GM21619 (cell line): Measurements from ENCODE around the gene GBF1.

ENCODE experiments used
- ATAC-seq: cut with Tn5 transposase; IDR thresholded peaks from one replicate; pipeline ENCODE4 v1.9.1; 2021; ENCODE audit not compliant: unreplicated experiment

Gene GBF1

GRCh38 chr10:102262744-102263370 is 17.5 kb downstream of the GBF1 start:
- ATAC-seq = no peak

DNA sequence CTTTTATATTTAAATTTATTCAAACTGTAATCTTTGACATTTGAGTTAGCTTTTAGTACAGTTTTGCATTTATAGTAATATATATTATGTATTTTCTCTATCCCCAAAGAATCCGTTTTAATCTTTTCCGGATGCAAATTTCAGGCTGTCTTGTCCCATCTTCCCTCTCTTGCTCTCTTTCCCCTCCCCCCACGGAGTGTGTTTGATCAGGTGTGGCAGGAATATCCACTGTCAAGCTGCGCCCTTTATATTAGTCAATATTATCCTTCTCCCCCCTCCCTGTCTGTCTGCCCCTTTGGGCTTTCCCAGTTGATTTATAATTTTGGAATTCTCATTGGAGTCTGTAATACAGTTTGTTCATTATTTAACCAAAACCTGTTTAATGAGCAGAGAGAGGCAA is 19.0 kb downstream of the GBF1 start:
- ATAC-seq = no peak

DNA sequence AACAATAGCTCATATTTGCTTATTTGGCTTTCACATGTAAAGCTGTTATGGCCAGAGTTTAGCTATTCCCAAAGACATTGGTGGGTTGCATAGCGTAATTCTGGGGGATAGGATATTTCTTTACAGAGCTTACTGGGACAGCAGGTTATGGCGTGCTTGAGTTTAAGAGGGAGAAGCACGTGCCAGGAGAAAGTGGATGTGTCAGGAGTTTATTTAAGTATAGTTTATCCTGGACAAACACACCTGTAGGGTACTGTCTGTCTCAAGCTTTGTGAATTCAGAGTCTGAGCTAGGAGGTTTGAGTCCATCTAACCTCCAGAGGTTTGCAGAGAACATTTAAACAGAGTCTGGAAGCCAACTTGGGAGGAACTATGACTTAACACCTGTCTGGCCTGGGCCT is 21.3 kb downstream of the GBF1 start:
- no peak for ATAC-seq

DNA sequence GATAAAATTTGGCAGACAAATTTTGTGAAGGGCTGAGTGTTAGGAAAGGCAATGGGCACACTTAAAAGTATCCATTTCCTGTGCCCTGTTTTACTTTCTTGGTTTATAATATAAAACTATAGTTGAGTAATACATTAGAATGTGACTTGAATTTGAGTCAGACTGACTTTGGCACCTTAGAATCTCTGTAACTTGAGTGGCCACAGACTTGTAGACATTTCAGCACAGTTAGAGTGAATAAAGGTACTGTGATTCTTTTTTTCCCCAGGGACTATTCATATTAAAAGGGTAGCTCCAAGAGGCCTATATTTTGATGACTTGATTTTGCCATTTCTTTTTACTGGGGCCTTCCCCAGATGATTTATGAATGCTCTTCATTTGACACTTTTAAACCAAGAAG is 22.4 kb downstream of the GBF1 start:
- no peak for ATAC-seq

GRCh38 chr10:102268375-102268888 is 23.1 kb downstream of the GBF1 start:
- no peak for ATAC-seq

DNA sequence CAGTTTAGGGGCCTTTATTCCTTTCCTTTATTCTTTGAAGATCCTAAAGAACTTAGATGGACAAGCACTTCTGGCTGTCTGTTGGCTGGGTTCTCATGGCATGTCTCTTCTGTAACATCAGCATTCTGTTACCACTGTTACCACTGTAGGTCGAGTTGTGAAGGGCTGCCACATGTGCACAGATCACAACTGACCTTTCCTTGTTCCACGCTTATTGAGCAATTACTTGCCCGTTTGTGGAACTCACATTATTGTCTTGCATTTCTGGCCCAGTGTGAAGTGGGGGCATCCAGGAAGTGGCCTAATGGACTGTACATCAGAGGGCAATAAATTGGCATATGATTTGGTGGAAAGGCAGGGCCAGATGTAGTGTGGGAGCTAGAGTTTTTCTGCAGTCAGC is 23.7 kb downstream of the GBF1 start:
- ATAC-seq = no peak

GRCh38 chr10:102274062-102274461 is 28.7 kb downstream of the GBF1 start:
- no peak for ATAC-seq

- ATAC-seq = no peak
Measured at GRCh38 chr10:102275343-102275742, 30.0 kb downstream of the GBF1 start.

GRCh38 chr10:102279104-102279503 is 33.8 kb downstream of the GBF1 start:
- no peak for ATAC-seq

- ATAC-seq = no peak
Measured at GRCh38 chr10:102280397-102281101, 35.2 kb downstream of the GBF1 start.

DNA sequence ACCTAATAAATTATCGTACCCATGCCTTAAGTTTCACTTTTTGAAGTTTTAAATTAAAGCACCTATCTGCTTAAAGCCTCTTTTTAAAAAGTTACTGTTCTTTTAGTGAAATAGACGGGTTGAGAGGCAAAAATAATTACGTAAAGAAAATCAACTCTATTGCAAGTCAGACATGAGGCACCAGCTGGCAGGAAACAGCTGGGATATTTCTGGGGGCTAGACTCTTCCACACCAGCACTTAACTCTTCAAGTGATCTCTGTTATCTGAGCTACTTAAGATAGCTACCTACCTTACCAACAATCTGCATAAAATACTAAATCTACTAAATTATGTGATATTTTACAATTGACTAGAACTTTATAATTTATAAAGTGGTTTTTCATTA is 35.8 kb downstream of the GBF1 start:
- no peak for ATAC-seq

DNA sequence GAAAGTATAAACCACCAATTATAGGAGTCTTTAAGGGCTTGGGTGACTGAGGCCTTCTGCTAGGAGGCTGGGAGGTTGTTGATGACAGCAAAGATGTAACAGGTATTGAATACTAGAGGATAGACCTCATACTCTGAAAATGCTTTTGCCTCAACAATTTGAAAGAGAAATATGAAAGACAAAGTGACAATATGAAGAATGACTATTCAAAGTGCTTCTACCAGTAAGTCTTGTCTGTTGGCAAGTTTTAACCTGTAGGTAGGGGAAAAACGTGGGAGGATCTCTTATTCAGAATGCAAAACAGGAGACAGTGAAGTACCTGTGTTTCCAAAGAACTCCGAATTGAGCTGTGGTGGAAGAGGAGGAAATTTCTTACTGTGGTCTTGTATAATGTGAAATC is 38.2 kb downstream of the GBF1 start:
- no peak for ATAC-seq

GRCh38 chr10:102283890-102284289 is 38.6 kb downstream of the GBF1 start:
- no peak for ATAC-seq

- no peak for ATAC-seq
Measured at GRCh38 chr10:102284531-102284930, 39.2 kb downstream of the GBF1 start.

DNA sequence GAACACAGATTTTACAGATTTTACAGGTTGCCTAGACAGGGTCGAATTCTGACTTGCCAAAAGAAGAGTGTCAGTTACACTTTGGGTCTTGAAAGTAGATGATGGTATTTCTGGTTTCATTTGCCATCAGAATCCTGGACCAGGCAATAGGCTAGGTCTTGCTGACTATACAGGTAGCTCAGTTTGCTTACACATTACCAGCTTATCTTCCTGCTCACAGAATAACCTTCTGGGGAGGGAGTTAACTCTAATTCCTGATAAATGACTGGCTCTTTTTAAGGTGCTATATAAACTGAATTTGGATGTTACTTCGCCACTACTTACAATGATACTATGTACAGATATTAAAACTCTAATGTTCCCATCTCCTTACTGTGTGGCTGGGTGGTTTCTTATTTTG is 39.8 kb downstream of the GBF1 start:
- ATAC-seq = no peak

DNA sequence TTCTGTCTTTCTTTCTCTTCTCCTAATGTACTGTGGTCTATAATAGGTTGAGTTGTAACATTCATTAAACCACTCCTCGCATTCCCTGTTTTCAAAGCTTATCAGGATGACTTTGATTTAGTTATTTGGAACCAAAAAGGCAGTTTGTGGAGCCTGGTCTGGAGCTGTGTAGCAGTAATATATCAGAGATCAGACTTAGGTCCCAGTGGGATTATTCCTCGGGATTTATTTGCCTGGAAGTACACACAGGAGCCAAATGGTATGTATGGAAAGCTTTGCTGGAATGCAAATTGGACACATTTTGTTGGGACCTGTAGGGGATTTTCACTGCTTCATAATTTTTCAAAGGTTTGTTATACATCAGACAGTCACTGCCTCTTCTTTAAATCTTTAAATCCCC is 40.9 kb downstream of the GBF1 start:
- no peak for ATAC-seq

DNA sequence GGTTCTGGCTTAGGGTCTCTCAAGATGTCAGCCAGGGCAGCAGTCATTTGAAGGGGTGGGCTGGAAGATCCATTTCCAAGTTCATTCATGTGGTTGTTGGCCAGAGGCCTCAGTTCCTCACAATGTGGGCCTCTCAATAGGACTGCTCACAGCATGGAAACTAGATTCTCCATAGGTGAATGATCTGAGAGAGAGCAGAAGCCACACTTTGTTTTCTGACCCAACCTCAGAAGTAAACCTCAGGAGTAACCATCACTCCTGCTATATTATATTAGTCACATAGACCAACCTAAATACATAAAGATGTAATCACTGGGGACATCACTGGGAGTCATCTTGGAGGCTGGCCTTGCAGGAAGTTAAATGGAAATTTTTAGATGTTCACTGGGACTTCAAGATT is 42.2 kb downstream of the GBF1 start:
- ATAC-seq = no peak

- no peak for ATAC-seq
Measured at GRCh38 chr10:102287991-102288390, 42.7 kb downstream of the GBF1 start.

DNA sequence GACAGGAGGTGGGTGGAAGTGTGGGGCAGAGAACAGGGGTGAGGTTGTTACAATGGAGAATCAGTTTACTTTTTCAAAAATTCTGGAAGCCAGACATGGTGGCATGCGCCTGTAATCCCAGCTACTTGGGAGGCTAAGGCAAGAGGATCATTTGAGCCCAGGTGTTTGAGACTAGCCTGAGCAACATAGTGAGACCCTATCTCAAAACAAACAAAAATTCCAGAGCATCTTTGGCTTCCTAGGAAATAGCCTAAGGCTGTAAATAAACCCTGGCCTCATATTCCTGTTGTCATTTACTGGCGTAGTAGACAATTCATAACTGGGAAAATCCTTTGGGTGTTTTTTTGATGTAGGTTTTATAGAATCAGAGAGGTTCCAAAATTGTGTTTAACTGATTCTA is 44.0 kb downstream of the GBF1 start:
- ATAC-seq = no peak

DNA sequence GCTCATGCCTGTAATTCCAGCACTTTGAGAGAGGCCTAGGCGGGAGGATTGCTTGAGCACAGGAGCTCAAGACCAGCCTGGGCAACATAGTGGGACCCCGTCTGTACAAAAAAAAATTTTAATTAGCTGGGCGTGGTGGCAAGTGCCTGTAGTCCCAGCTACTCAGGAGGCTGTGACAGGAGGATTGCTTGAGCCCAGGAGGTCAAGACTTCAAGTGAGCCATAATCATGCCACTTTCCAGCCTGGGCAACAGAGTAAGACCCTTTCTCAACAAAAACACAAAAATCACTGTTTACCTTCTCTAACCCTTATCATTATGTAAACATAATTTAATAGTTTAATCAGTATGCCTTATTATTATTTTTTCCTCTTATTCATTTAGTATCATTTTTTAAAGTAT is 44.5 kb downstream of the GBF1 start:
- no peak for ATAC-seq

GRCh38 chr10:102291221-102291905 is 46.0 kb downstream of the GBF1 start:
- no peak for ATAC-seq

DNA sequence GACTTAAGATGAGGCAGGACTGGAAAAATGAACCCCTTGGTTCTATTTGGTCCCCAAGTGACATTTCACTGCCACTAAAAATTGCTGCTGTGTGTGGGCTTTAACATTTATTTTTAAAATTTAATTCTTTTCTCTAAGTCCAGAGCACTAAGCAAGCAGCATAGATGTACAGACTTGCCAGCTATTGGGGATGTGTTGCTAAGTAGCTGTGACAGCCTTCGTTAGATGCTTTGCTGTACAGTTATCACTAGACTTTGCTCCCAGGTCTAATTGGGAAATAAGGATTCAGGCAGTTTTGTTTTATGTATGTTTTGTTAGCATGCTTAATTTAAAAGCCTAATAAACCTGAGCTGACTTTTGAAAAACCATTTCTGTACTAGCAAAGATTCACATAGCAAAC is 51.8 kb downstream of the GBF1 start:
- ATAC-seq = no peak
